Measurements from ENCODE around the gene GATA5. TPM values are rescaled to one million over a fixed set of nuclear protein-coding genes. Genes with fewer than 3 reads are reported as not detected.

Gene GATA5
- total and polyA plus RNA-seq, 10 of the 15 experiments (the other 5 are each of a cell fraction or from before 2014, with no cell fraction given): not detected

DNA sequence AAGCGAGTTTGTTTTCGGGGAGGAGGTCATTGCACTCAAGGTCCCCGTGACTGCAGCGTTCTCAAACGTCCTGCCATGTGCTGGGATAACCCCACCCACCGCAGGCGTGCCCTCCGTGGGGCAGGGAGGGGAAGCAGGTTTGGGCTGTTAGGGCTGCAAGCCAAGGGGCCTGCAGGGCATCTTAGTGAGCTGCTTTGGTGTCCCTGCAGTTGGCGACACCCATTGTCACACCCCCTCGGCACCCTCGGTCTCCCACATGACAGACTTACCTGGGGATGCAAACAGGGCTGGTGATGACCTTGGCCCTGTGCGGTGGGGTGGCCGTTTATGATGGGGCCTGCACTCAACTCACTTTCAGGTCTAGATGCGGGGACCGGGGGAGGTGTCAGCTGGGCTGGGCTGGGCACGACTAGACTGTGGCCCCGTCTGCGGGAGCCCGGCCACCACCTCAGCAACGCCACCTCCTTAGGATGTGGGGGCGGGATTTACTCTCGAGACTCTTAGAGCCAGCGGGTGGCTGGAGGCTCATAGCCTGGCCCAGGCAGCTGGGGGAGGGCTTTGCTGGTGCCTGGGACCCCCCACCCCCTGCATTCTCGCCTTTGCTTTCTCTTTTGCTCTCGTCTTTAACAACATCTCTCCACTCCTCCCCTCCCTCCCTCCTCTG lies 6.5 kb upstream of the GATA5 start:
- in situ Hi-C loops (cut with MboI) (no loop called here), intact Hi-C loops (cut with micrococcal nuclease; ENCODE audit: unreplicated experiment) (no loop called here)
- ChIA-PET RAD21 (ENCODE audit: unreplicated experiment) (no interaction called here), SMC1A (ENCODE audit: uncharacterized antibody, unreplicated experiment) (no interaction called here), POLR2A (no interaction called here), CTCF (no interaction called here)
- Histone ChIP-seq H3K9me3 (replicated peaks; ENCODE audit: control insufficient read depth, insufficient read depth, low read length) (no peaks in the 10 kb centered on the region), H3K4me2 (ENCODE audit: control insufficient read depth, insufficient read depth) (no peak overlapping the region), H3K27me3 (replicated peaks in 1 of 2; ENCODE audit: control insufficient read depth in 2 of 2, insufficient read depth in 2 of 2, low read length in 1 of 2) (peaks cover 13 to 27% of the 10 kb centered on the region in 2 experiments), H3K36me3 (ENCODE audit: control insufficient read depth in 2 of 2, insufficient read depth in 2 of 2, low read length in 1 of 2) (no peaks in the 10 kb centered on the region), H3K4me3 (no peak overlapping the region), H3K79me2 (ENCODE audit: control insufficient read depth, insufficient read depth, low read length) (no peaks in the 10 kb centered on the region), H3K9ac (ENCODE audit: control insufficient read depth, insufficient read depth, low read length) (no peak overlapping the region), H4K20me1 (ENCODE audit: control insufficient read depth, insufficient read depth) (no peaks in the 10 kb centered on the region), H3K27ac (ENCODE audit: control insufficient read depth, insufficient read depth) (no peak overlapping the region), H3K4me1 (ENCODE audit: control insufficient read depth, insufficient read depth, low read length) (no peaks in the 10 kb centered on the region), H2AFZ (ENCODE audit: control insufficient read depth, low read depth, low read length) (no peak overlapping the region)
- no TSS peak for BruUV-seq (replicated peaks)
- 4% methylated on average over 24 of the region's 25 CpGs for WGBS (ENCODE audit: insufficient coverage, insufficient replicate concordance, low lambda C conversion rate, missing lambda C conversion rate)
- DNase-seq (ENCODE audit: low read depth, low spot score): no peak
- peak; percentile 27; the same call in 1 of the 3 replicates for ATAC-seq
- FAIRE-seq: no peak
- TF ChIP-seq, protein P1, sequence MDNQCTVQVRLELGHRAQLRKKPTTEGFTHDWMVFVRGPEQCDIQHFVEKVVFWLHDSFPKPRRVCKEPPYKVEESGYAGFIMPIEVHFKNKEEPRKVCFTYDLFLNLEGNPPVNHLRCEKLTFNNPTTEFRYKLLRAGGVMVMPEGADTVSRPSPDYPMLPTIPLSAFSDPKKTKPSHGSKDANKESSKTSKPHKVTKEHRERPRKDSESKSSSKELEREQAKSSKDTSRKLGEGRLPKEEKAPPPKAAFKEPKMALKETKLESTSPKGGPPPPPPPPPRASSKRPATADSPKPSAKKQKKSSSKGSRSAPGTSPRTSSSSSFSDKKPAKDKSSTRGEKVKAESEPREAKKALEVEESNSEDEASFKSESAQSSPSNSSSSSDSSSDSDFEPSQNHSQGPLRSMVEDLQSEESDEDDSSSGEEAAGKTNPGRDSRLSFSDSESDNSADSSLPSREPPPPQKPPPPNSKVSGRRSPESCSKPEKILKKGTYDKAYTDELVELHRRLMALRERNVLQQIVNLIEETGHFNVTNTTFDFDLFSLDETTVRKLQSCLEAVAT (IDR thresholded peaks at IDR 0.05): no peak
- TF ChIP-seq MAX (IDR thresholded peaks at IDR 0.05; ENCODE audit: low read depth, low read length) (no peak), MXI1 (IDR thresholded peaks at IDR 0.05; ENCODE audit: low read depth, low read length) (no peak), SMAD1 (IDR thresholded peaks at IDR 0.05; ENCODE audit: low read depth, partially characterized antibody) (no peak), PKNOX1 (IDR thresholded peaks at IDR 0.05) (no peak), CHD2 (IDR thresholded peaks at IDR 0.05; ENCODE audit: borderline replicate concordance, low read depth, low read length) (no peak), E4F1 (IDR thresholded peaks at IDR 0.05; ENCODE audit: borderline replicate concordance, partially characterized antibody) (no peak), SRF (IDR thresholded peaks at IDR 0.05; ENCODE audit: low read depth in 2 of 2, low read length in 2 of 2) (no peak), RBBP5 (conservative IDR thresholded peaks at IDR 0.05) (no peak), HDGF (IDR thresholded peaks at IDR 0.05) (no peak), NR2C2 (IDR thresholded peaks at IDR 0.05; ENCODE audit: borderline replicate concordance, control insufficient read depth, insufficient read length, low read depth) (no peak)
- TF ChIP-seq, protein P2, sequence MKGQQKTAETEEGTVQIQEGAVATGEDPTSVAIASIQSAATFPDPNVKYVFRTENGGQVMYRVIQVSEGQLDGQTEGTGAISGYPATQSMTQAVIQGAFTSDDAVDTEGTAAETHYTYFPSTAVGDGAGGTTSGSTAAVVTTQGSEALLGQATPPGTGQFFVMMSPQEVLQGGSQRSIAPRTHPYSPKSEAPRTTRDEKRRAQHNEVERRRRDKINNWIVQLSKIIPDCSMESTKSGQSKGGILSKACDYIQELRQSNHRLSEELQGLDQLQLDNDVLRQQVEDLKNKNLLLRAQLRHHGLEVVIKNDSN (IDR thresholded peaks at IDR 0.05; ENCODE audit: borderline replicate concordance, extremely low read length, insufficient read depth, low read depth, low read length): no peak
- TF ChIP-seq, protein P3, sequence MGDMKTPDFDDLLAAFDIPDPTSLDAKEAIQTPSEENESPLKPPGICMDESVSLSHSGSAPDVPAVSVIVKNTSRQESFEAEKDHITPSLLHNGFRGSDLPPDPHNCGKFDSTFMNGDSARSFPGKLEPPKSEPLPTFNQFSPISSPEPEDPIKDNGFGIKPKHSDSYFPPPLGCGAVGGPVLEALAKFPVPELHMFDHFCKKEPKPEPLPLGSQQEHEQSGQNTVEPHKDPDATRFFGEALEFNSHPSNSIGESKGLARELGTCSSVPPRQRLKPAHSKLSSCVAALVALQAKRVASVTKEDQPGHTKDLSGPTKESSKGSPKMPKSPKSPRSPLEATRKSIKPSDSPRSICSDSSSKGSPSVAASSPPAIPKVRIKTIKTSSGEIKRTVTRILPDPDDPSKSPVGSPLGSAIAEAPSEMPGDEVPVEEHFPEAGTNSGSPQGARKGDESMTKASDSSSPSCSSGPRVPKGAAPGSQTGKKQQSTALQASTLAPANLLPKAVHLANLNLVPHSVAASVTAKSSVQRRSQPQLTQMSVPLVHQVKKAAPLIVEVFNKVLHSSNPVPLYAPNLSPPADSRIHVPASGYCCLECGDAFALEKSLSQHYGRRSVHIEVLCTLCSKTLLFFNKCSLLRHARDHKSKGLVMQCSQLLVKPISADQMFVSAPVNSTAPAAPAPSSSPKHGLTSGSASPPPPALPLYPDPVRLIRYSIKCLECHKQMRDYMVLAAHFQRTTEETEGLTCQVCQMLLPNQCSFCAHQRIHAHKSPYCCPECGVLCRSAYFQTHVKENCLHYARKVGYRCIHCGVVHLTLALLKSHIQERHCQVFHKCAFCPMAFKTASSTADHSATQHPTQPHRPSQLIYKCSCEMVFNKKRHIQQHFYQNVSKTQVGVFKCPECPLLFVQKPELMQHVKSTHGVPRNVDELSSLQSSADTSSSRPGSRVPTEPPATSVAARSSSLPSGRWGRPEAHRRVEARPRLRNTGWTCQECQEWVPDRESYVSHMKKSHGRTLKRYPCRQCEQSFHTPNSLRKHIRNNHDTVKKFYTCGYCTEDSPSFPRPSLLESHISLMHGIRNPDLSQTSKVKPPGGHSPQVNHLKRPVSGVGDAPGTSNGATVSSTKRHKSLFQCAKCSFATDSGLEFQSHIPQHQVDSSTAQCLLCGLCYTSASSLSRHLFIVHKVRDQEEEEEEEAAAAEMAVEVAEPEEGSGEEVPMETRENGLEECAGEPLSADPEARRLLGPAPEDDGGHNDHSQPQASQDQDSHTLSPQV (IDR thresholded peaks at IDR 0.05): no peak
